Breast epithelium (tissue), 3 donors: ENCODE results near the gene UGT1A8.

Experiments
- POLR2A ChIP-seq: fragments of 450-650 bp; IDR thresholded peaks from one replicate; pipeline ENCODE4 v1.6.1; 2016; ENCODE audit warnings: antibody characterized with exemption, mild to moderate bottlenecking, moderate library complexity
- POLR2AphosphoS5 ChIP-seq, 3 donors: sonication (generic); formaldehyde crosslinking; IDR thresholded peaks; one replicate each; pipeline ENCODE4 v1.6.1; 2017; ENCODE audit warnings: antibody characterized with exemption in 3 of 3
- TF ChIP-seq, protein P1 (sequence below), 3 donors: fragments of 450-650 bp; IDR thresholded peaks; one replicate each; pipeline ENCODE4 v1.5.1; 2016 to 2017; ENCODE audit warnings: antibody characterized with exemption in 3 of 3, mild to moderate bottlenecking in 3 of 3, moderate library complexity in 3 of 3

DNA sequence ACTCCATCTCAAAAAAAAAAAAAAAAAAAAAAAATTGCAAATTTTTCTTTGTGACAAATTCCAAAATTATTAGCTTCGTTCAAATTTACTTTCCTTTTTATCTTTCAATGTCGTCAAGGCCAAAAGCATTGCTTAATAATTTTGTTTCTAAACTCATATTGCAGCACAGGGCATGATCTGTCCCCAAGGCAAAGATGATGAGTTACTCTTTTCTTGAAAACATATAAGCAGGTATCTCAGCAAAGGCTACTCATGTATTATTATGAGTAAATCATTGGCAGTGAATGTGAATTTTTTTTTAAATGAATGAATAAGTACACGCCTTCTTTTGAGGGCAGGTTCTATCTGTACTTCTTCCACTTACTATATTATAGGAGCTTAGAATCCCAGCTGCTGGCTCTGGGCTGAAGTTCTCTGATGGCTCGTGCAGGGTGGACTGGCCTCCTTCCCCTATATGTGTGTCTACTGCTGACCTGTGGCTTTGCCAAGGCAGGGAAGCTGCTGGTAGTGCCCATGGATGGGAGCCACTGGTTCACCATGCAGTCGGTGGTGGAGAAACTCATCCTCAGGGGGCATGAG, 64.2 kb downstream of the UGT1A8 start, which contains the start of gene UGT1A7:
- TF ChIP-seq, protein P1, sequence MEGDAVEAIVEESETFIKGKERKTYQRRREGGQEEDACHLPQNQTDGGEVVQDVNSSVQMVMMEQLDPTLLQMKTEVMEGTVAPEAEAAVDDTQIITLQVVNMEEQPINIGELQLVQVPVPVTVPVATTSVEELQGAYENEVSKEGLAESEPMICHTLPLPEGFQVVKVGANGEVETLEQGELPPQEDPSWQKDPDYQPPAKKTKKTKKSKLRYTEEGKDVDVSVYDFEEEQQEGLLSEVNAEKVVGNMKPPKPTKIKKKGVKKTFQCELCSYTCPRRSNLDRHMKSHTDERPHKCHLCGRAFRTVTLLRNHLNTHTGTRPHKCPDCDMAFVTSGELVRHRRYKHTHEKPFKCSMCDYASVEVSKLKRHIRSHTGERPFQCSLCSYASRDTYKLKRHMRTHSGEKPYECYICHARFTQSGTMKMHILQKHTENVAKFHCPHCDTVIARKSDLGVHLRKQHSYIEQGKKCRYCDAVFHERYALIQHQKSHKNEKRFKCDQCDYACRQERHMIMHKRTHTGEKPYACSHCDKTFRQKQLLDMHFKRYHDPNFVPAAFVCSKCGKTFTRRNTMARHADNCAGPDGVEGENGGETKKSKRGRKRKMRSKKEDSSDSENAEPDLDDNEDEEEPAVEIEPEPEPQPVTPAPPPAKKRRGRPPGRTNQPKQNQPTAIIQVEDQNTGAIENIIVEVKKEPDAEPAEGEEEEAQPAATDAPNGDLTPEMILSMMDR (IDR thresholded peaks at IDR 0.05) = no peak
- no peak for TF ChIP-seq POLR2AphosphoS5 (IDR thresholded peaks at IDR 0.05)
- no peak for TF ChIP-seq POLR2A
